Mesenchymal stem cell (in vitro differentiated cells and primary cell): Measurements from ENCODE around the gene C6orf58.
A peak's percentile ranks its signal among the peaks of the same experiment; 100 is the strongest.

Experiments
- DNase-seq: peaks from one replicate; pipeline ENCODE4 v3.0.0-alpha.2; 2013
- H2AFZ ChIP-seq: one replicate; pipeline ENCODE4 v1.6.1; 2013; ENCODE audit warnings: low read depth, mild to moderate bottlenecking, control low read depth, inconsistent platforms, low read length, moderate library complexity
- H2AK5ac ChIP-seq: 2 replicates; pipeline ENCODE4 v1.6.1; 2013; ENCODE audit warnings: low read length, moderate library complexity, mild to moderate bottlenecking, inconsistent platforms; ENCODE audit not compliant: severe bottlenecking
- H2BK120ac ChIP-seq: one replicate; pipeline ENCODE4 v1.6.1; 2013; ENCODE audit warnings: low read depth, mild to moderate bottlenecking, inconsistent platforms, low read length, moderate library complexity
- H2BK12ac ChIP-seq, 2 experiments: one replicate each; pipeline ENCODE4 v1.6.1; 2013; ENCODE audit warnings: inconsistent platforms in 2 of 2, low read length in 2 of 2, mild to moderate bottlenecking in 2 of 2, moderate library complexity in 2 of 2, control low read depth in 1 of 2
- H2BK15ac ChIP-seq: one replicate; pipeline ENCODE4 v1.6.1; 2013; ENCODE audit warnings: mild to moderate bottlenecking, low read depth, inconsistent platforms; ENCODE audit not compliant: poor library complexity, severe bottlenecking
- H2BK5ac ChIP-seq: 2 replicates; pipeline ENCODE4 v1.6.1; 2013; ENCODE audit warnings: low read depth, mild to moderate bottlenecking, low read length, control low read depth, inconsistent platforms; ENCODE audit not compliant: poor library complexity, severe bottlenecking
- H3K14ac ChIP-seq, 2 experiments: one replicate each; pipeline ENCODE4 v1.6.1; 2013; ENCODE audit warnings: inconsistent platforms in 2 of 2, low read length in 2 of 2, control low read depth in 1 of 2, mild to moderate bottlenecking in 1 of 2, moderate library complexity in 1 of 2
- H3K18ac ChIP-seq, 2 experiments: one replicate each; pipeline ENCODE4 v1.6.1; 2013; ENCODE audit warnings: inconsistent platforms in 2 of 2, low read length in 2 of 2, control low read depth in 1 of 2, low read depth in 1 of 2, mild to moderate bottlenecking in 1 of 2
- H3K23ac ChIP-seq, 2 experiments: one replicate each; pipeline ENCODE4 v1.6.1; 2013; ENCODE audit warnings: inconsistent platforms in 2 of 2, low read length in 2 of 2, mild to moderate bottlenecking in 2 of 2, moderate library complexity in 2 of 2, control low read depth in 1 of 2
- H3K27ac ChIP-seq: 2 replicates; pipeline ENCODE4 v1.5.1; 2013; ENCODE audit warnings: mild to moderate bottlenecking, moderate library complexity, low read length, control low read depth, inconsistent platforms; ENCODE audit not compliant: poor library complexity, severe bottlenecking
- H3K27me3 ChIP-seq, 2 experiments: 2 replicates each; pipeline versions ENCODE4 v1.6.1 to v1.7.0; 2013; ENCODE audit warnings: low read length in 2 of 2, mild to moderate bottlenecking in 2 of 2, moderate library complexity in 2 of 2, control low read depth in 1 of 2, inconsistent platforms in 1 of 2; ENCODE audit not compliant: control insufficient read depth in 1 of 2, insufficient read depth in 1 of 2
- H3K36me3 ChIP-seq, 2 experiments: 2 replicates each; pipeline versions ENCODE4 v1.6.1 to v1.7.0; 2013; ENCODE audit warnings: low read length in 2 of 2, control low read depth in 1 of 2, inconsistent platforms in 1 of 2, low read depth in 1 of 2, mild to moderate bottlenecking in 1 of 2; ENCODE audit not compliant: insufficient read depth in 2 of 2, control insufficient read depth in 1 of 2
- H3K4ac ChIP-seq, 2 experiments: one replicate each; pipeline ENCODE4 v1.6.1; 2013; ENCODE audit warnings: inconsistent platforms in 2 of 2, low read length in 2 of 2, mild to moderate bottlenecking in 2 of 2, moderate library complexity in 2 of 2, control low read depth in 1 of 2, low read depth in 1 of 2
- H3K4me1 ChIP-seq: 2 replicates; pipeline ENCODE4 v1.6.1; 2013; ENCODE audit warnings: low read depth, low read length, control low read depth; ENCODE audit not compliant: control insufficient read depth, insufficient read depth
- H3K4me2 ChIP-seq: 2 replicates; pipeline ENCODE4 v1.6.1; 2013; ENCODE audit warnings: low read length, mild to moderate bottlenecking, inconsistent platforms; ENCODE audit not compliant: poor library complexity, severe bottlenecking
- H3K4me3 ChIP-seq, 2 experiments: 2 replicates each; pipeline versions ENCODE4 v1.5.1 to v1.7.0; 2013; ENCODE audit warnings: low read length in 2 of 2, mild to moderate bottlenecking in 2 of 2, control low read depth in 1 of 2, low read depth in 1 of 2; ENCODE audit not compliant: insufficient read depth in 1 of 2
- H3K79me1 ChIP-seq: replicated peaks from 2 replicates; pipeline ENCODE4 v1.6.1; 2013; ENCODE audit warnings: mild to moderate bottlenecking, control low read depth, low read length, inconsistent platforms; ENCODE audit not compliant: poor library complexity, severe bottlenecking
- H3K9ac ChIP-seq: 2 replicates; pipeline ENCODE4 v1.7.0; 2013; ENCODE audit warnings: mild to moderate bottlenecking, low read length, moderate library complexity
- H3K9me3 ChIP-seq: 2 replicates; pipeline ENCODE4 v1.7.0; 2013; ENCODE audit warnings: mild to moderate bottlenecking, low read length; ENCODE audit not compliant: control insufficient read depth
- H4K8ac ChIP-seq: one replicate; pipeline ENCODE4 v1.6.1; 2013; ENCODE audit warnings: inconsistent platforms, mild to moderate bottlenecking, low read length, moderate library complexity
- H4K91ac ChIP-seq: one replicate; pipeline ENCODE4 v1.6.1; 2013; ENCODE audit warnings: mild to moderate bottlenecking, low read length, inconsistent platforms
- WGBS: methylation state at CpG from one replicate; pipeline ENCODE4 v1.1.7; 2013; ENCODE audit warnings: mixed read lengths; 5-methylcytosine and 5-hydroxymethylcytosine counted together

C6orf58 gene

GRCh38 chr6:127581576-127581975 lies 4.6 kb downstream of the C6orf58 start:
- H3K9ac ChIP-seq, result no peak overlapping the region
- no peaks in the 10 kb centered on the region for H3K4me1 ChIP-seq
- no peaks in the 10 kb centered on the region for H3K9me3 ChIP-seq
- H3K27me3 ChIP-seq, result no peaks in the 10 kb centered on the region
- H2BK5ac ChIP-seq, result no peak overlapping the region
- no peak overlapping the region for H4K8ac ChIP-seq
- no peak overlapping the region for H2BK12ac ChIP-seq
- no peak overlapping the region for H3K23ac ChIP-seq
- no peak overlapping the region for H2BK120ac ChIP-seq
- no peak overlapping the region for H3K14ac ChIP-seq
- no peak overlapping the region for H2AK5ac ChIP-seq
- H2BK15ac ChIP-seq, result no peak overlapping the region
- no peak overlapping the region for H4K91ac ChIP-seq
- H3K18ac ChIP-seq, result no peak overlapping the region
- no peak overlapping the region for H3K4ac ChIP-seq
- H3K4me2 ChIP-seq, result no peak overlapping the region
- no peaks in the 10 kb centered on the region for H3K36me3 ChIP-seq
- H3K79me1 ChIP-seq, result no peaks in the 10 kb centered on the region
- DNase-seq, result no peak
- no peak overlapping the region for H3K27ac ChIP-seq
- no peak overlapping the region for H3K4me3 ChIP-seq
- H2AFZ ChIP-seq, result no peak overlapping the region

GRCh38 chr6:127582777-127583462 lies 5.9 kb downstream of the C6orf58 start:
- no peak overlapping the region for H3K4me3 ChIP-seq
- H3K14ac ChIP-seq, result no peak overlapping the region
- no peak overlapping the region for H2AFZ ChIP-seq
- H2BK15ac ChIP-seq, result no peak overlapping the region
- H2BK12ac ChIP-seq, result no peak overlapping the region
- H3K4me1 ChIP-seq, result no peaks in the 10 kb centered on the region
- no peak overlapping the region for H3K23ac ChIP-seq
- no peak overlapping the region for H2BK120ac ChIP-seq
- no peaks in the 10 kb centered on the region for H3K9me3 ChIP-seq
- H3K4ac ChIP-seq, result no peak overlapping the region
- no peak overlapping the region for H4K91ac ChIP-seq
- H3K27ac ChIP-seq, result no peak overlapping the region
- no peak overlapping the region for H2AK5ac ChIP-seq
- H3K18ac ChIP-seq, result no peak overlapping the region
- H4K8ac ChIP-seq, result no peak overlapping the region
- H3K9ac ChIP-seq, result no peak overlapping the region
- no peak overlapping the region for H3K4me2 ChIP-seq
- no CpG with 5 or more reads among the region's 4 CpGs for WGBS
- no peak overlapping the region for H2BK5ac ChIP-seq
- peak; percentile 57 for DNase-seq
- H3K79me1 ChIP-seq, result no peaks in the 10 kb centered on the region
- H3K36me3 ChIP-seq, result no peaks in the 10 kb centered on the region
- no peaks in the 10 kb centered on the region for H3K27me3 ChIP-seq

GRCh38 chr6:127585123-127585522 lies 8.1 kb downstream of the C6orf58 start:
- Histone ChIP-seq H2AK5ac (no peak overlapping the region), H2BK12ac (no peak overlapping the region), H2BK120ac (no peak overlapping the region), H3K9me3 (no peaks in the 10 kb centered on the region), H3K79me1 (no peaks in the 10 kb centered on the region), H3K4ac (no peak overlapping the region), H3K9ac (no peak overlapping the region), H3K4me1 (no peaks in the 10 kb centered on the region), H3K36me3 (no peaks in the 10 kb centered on the region), H3K27me3 (no peaks in the 10 kb centered on the region), H3K18ac (no peak overlapping the region), H3K23ac (no peak overlapping the region), H2BK5ac (no peak overlapping the region), H3K4me3 (no peak overlapping the region), H3K27ac (no peak overlapping the region), H4K8ac (no peak overlapping the region), H3K4me2 (no peak overlapping the region), H4K91ac (no peak overlapping the region), H2AFZ (no peak overlapping the region), H3K14ac (no peak overlapping the region), H2BK15ac (no peak overlapping the region)
- WGBS, result 92% methylated on average over 2 of the region's 2 CpGs
- DNase-seq, result no peak

DNA sequence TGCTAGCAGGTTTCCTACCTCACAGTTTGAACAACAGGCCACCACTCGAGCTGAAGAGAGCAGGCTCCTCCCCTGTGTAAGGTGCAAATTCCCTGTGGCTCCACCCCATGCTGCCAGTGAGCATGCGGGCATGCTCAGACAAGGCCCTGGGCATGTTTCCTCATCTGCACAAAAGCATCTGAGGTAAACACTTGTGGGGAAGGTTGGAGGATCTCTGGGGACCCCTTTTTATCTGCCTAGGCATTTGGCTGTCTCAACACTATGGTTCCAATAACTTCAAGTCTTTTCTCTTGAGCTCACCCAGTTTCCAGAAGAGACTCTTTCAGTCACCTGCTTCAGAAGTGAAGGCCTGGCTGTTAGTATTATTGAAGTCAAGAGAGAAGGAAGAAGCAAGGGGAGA lies 9.4 kb downstream of the C6orf58 start:
- no peak overlapping the region for H2BK12ac ChIP-seq
- H3K9me3 ChIP-seq, result no peaks in the 10 kb centered on the region
- H4K91ac ChIP-seq, result no peak overlapping the region
- no peak overlapping the region for H2AK5ac ChIP-seq
- no peaks in the 10 kb centered on the region for H3K27me3 ChIP-seq
- no peak overlapping the region for H2BK120ac ChIP-seq
- no peaks in the 10 kb centered on the region for H3K36me3 ChIP-seq
- no peak overlapping the region for H2BK15ac ChIP-seq
- no peak overlapping the region for H3K27ac ChIP-seq
- H3K79me1 ChIP-seq, result no peaks in the 10 kb centered on the region
- no peak for DNase-seq
- WGBS, result 60% methylated on average over 2 of the region's 2 CpGs
- H3K4me3 ChIP-seq, result no peak overlapping the region
- no peak overlapping the region for H3K23ac ChIP-seq
- no peak overlapping the region for H3K4me2 ChIP-seq
- no peak overlapping the region for H3K9ac ChIP-seq
- no peak overlapping the region for H3K4ac ChIP-seq
- no peaks in the 10 kb centered on the region for H3K4me1 ChIP-seq
- no peak overlapping the region for H2AFZ ChIP-seq
- no peak overlapping the region for H4K8ac ChIP-seq
- H3K14ac ChIP-seq, result no peak overlapping the region
- no peak overlapping the region for H3K18ac ChIP-seq
- H2BK5ac ChIP-seq, result no peak overlapping the region
